NCI-H1436 (cell line): ENCODE measurements around the gene ABI1.
"Not testable (repeated sequence)": the region's sequence is repeated elsewhere in the genome, so short reads cannot be mapped to it uniquely, and the experiment has no call there.

Experiments used
- DNase-seq: peaks from one replicate; lab custom pipeline; 2025; lab: John Stamatoyannopoulos, UW

ABI1 gene

DNA sequence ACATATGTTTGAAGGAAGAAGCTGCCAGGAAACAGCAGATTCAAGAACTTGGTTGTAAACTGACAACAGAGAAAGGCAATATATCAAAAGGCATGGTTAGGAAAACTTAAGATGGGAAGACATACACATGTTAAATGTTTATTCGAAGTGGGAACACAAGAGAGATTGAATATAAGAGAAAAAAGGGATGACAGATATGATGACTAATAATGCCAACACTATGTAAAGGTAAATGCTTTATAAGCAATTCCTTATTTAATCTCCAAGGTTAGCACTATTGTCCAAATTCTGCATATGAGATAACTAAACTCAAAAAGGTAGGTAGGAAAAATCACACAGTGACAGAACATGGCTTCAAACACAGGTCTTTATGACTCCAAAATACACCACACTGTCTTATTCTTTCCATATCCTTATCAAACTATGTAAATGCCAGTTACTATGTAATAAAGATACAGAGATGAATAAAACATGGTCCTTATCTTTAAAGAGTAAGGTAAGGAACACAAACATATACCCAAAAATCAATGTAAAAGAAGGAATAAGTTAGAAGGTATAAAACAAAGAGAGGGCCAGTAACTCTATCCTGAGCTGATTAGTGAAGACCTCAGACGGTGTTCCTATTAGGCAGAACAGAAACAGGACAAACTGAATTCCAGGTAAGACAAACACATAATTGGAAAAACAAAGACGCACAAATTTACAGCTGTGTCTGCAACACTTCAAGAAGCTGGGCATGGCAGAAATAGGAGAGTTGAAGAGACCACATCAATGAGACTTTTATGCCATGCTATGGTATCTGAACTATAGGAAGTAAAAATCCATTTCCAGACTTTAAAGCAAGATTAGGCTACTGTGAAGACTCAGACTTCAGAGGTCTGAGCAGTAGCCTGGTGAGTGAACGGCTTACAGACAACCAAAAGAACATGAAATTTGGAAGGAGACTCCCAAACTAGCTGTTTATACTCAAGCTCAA is 56.1 kb downstream of the ABI1 start:
- DNase-seq, result no peak

DNA sequence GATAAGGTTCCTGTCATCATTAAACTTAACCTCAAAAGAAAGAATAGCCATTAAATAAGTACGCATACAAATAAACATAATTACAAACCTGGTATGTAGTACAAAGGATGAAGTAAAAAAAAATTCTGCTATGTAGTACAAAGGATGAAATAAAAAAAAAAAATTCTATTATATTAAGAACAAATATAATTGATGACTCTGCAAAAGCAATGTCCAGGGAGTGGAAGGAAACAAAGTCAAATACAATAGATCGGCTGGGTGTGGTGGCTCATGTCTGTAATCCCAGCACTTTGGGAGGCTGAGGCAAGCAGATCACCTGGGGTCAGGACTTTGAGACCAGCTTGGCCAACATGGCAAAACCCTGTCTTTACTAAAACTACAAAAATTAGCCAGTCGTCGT is 56.9 kb downstream of the ABI1 start:
- no peak for DNase-seq

DNA sequence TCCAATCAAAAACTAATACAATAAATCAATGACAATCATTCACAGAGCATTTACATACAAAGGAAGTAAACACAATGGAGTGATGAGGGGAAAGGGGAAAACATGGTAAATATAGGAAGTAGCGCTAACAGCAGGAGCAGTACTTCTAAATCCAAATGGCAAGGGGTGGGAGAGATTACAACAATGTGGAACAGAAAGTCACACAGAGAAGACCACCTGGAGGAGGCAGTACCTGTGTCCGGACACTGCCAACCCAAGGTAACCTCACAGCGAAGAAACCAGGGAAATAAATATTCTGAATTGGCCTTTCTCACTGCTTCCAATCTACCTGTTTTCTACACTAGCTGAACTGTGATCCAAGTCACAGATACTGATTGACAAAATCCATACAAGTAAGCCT is 58.2 kb downstream of the ABI1 start:
- DNase-seq, result no peak

DNA sequence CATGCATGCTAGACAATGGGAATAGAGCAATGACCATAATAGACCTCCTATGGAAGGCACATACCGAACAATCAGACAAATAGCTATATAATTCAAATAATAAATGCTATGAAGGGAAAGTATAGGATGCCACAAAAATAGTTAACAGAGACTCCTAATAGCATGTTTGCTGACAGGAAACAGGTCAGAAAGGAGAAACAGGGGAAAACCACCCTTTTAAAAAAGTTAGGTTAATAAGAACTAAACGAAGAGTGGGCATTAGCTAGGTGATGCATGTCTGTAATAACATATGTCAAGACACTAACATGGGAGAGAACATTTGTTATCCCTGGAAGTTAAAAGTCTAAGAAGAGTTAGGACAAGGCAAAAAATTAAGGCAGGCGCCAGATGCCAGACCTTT is 58.9 kb downstream of the ABI1 start:
- no peak for DNase-seq

DNA sequence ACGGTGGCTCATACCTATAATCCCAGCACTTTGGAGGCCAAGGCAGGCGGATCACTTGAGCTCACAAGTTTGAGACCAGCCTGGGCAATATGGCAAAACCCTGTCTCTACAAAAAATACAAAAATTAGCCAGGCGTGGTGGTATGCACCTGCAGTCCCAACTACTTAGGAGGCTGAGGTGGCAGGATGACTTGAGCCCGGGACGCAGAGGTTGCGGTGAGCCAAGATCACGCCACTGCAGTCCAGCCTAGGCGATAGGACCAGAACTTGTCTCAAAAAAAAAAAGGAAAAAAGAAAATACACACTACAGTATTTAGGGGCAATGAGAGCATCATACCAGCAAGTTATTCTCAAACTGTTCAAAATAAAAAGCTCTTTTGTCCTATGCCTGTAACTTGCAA is 59.5 kb downstream of the ABI1 start:
- no peak for DNase-seq

DNA sequence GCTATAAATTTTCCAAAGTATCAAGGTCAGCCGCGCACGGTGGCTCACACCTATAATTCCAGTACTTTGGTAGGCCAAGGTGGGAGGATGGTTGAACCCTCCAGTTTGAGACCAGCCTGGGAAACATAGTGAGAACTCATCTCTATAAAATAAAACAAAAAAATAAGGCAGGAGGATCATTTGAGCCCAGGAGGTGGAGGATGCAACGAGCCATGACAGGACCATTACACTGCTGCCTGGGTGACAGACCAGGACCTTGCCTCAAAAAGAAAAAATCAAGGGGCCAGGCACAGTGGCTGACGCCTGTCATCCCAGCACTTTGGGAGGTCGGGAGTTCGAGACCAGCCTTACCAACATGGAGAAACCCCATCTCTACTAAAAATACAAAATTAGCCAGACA is 60.3 kb downstream of the ABI1 start:
- DNase-seq, result no peak

DNA sequence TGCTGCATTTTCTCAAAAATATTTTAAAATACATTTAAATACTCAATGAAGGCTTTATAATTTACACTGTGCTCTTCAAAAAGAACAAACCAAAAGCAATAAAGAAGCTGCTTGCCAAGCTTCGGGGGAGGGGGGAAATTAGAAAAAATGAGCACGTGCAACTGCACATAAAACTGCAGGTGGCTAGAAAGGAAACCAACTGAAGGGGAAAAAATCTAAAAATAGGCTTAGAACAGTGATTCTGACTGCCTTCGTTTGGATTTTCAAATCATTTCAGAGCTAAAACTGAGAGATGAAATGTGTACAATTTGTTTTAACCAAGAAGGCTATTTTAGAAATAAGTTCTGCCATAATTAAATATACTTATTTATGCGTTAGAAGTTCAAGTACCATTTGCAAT is 61.4 kb downstream of the ABI1 start:
- no peak for DNase-seq

DNA sequence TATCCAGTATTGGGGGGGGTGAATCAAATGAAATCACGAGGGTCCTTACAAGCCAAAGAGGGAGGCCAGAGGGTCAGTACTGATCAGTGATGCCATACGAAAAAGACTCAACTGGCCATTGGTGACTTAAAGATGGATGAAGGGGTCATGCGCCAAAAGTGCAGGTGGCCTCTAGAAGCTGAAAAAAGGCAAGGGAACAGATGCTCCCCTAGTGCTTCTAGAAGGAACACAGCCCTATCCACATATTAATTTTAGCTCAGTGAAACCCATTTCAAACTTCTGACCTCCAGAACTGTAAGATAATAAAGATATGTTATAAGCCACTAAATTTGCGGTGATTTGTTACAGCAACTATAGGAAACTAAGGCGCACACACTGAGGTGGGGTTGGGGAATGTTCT is 62.5 kb downstream of the ABI1 start:
- no peak for DNase-seq

DNA sequence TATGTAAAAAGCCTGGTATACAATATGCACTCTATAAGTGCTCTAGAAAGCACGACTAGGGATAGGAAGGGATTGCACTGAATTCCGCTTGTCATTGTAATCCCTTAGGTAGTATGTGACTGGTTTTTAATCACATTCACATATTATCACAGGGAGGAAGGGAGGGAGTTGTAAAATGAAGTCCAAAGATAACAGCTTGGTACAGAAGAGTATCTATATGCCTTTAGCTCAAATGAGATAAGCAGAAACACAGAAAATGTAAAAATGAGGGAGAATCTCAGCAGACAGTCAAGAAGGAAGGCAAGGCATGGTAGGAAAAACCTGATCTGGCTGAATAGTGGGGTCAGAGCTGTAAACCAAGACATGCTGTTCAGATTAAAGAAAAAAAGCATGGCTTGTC is 63.4 kb downstream of the ABI1 start:
- no peak for DNase-seq

DNA sequence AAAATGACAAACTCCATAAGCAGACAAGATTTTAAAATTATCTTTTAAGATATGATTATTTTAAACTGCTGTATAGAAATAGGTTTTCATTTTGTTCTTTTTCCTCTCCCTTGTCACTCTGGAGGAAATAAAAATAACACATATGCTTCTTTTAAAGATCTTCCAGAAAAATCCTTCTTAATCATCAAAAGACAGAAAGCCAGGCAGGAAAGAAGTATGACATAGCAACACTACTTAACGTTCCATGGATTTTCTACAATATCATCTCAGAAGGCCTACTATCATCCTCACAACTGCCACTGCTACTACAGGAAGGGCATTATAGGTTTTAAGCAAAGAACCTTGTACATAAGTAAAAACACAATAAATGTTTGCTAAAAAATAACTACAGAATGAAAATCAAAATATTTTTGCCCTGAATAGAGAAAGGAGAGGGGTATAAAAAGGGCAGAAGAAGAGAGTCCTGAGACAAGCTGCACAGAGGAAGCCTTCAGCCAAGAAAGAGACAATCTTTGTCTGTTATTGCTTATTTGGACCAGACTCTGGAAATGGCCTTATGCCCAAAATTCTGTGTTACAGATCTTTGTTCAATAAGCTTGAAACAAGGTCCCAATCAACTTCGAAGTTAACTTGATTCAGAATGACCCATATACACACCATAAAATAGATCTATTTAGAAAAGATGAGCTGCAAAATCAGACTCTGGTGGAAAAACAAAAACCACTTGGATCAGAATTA is 67.8 kb downstream of the ABI1 start:
- DNase-seq, result no peak

DNA sequence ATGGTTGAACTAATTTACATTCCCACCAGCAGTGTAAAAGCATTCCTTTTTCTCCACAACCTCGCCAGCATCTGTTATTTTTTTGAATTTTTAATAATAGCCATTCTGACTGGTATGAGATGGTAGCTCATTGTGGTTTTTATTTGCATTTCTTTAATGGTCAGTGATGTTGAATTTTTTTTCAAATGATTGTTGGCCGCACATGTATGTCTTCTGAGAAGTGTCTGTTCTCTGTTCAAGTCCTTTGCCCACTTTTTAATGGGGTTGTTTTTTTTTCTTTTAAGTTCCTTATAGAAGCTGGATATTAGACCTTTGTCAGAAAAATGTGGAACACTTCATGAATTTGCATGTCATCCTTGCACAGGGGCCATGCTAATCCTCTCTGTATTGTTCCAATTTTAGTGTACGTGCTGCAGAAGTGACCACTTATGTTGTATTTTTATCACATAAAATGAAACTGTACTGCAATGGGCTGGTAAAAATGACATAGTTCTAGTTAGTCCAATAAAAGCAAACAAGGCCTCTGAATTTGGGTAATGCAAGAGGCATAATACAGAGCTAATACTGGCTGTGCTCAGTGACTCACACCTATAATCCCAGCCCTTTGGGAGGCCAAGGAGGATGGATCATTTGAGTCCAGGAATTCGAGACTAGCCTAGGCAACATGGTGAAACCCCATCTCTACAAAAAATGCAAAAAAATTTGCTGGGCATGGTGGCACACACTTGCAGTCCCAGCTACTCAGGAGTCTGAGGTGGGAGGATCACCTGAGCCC is 70.3 kb downstream of the ABI1 start:
- DNase-seq, result no peak

DNA sequence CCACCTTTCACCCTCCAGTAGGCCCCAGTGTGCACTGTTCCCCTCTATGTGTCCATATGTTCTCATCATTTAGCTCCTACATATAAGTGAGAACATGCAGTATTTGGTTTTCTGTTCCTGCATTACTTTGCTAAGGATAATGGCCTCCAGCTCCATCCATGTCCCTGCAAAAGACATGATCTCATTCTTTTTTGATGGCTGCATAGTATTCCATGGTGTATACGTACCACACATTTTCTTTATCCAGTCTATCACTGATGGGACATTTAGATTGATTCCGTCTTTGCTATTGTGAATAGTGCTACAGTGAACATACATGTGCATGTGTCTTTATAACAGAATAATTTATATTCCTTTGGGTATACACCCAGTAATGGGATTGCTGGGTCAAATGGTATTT is 71.0 kb downstream of the ABI1 start:
- not testable (repeated sequence) for DNase-seq

DNA sequence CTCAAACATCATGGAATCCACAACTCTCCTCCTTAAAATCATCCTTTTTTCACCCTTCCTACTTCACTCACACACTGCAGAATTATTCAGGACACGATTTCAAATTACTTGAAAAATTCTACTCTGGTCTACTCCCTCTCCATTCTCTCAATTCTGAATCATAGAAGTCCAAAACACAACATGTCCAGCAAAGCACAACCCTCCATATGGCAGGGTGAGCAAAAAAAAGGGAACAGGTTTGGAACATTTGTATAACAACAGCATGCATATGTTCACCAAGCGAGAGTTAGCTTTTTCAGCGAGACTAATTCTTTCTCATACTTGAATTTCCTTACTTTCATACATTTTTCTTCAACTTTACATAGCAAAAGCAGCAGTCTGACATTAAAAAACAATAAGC is 73.4 kb downstream of the ABI1 start:
- no peak for DNase-seq

DNA sequence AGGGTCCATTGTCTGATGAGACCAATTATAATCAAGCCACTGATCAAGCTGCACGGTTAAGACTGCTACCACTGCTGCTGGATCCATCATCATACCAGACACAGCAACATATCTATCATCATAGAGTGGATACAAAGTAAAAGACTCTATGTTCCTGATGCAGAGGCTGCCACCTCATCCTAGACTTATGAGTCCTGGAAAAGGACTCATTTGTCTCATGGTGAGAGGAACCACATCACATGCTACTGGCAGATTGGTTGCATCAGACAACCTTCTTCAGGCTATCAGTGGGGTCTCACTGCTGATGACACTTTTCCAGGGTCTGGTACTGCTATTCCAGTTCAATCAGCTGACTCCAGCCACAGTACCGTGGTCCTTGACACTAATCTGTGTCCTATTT is 79.0 kb downstream of the ABI1 start:
- no peak for DNase-seq

DNA sequence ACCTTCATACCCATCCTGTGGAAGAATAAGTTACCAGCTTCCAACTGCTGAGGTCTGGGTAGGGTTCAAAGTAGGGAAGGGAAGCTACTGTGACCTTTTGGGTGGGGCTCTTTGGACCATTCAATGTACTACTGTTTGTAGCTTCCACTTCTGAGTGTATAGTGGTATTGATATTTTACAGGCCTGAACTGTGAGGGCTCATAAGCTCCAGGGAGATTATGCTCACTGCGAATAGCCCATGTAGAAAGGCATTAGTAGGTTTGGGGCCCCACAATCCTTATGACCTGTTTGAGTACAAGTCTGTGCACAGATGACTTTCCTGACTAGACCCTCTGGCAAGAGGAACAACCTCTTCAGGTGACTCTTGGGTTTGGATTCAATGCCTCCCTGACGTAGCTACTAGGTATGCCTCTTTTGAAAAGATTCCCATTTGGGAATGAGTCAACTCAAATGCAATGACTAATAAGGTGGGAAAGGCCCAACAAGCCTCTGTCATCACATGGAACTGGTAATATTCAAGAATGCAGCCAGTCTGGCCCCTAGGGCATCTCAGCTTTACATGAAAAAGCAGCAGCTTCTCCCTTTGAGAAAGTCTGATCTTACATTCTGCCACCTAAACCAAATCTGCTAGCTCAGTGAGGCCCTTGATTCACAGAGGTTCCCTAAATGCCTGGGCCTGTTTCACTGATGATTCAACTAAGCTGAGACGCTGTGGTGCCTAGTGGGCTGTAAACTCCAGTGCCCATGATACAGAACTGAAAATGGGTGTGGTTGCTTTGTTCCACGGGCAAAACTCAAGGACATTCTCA is 79.8 kb downstream of the ABI1 start:
- DNase-seq, result no peak

DNA sequence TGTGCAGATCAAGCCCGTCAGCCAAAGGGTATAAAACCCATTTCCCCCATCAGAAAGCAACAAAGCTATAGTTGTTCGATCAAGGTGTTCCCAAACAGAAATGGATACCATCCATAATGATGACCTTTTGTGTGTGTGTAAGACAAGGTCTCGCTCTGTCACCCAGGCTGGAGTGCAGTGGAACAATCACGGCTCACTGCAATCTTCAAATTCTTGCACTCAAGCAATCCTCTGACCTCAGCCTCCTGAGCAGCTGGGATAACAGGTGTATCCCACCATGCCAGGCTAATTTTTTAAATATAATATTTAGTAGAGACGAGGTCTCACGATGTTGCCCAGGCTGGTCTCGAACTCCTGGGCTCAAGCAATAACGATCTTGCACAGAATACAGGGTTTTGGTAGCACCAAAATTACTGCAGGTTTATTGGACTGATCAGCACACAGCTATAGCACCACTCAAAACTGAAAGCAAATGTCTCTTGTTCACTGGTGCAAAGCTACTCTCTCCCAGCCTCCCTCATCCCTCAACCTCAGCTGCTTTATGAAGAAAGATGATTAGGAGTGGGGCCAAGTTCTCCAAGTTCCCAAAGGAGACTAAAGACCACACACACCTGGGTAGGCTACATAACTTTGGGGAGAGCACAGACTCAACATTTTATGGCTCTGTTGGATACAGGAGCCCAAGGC is 80.5 kb downstream of the ABI1 start:
- DNase-seq, result no peak

DNA sequence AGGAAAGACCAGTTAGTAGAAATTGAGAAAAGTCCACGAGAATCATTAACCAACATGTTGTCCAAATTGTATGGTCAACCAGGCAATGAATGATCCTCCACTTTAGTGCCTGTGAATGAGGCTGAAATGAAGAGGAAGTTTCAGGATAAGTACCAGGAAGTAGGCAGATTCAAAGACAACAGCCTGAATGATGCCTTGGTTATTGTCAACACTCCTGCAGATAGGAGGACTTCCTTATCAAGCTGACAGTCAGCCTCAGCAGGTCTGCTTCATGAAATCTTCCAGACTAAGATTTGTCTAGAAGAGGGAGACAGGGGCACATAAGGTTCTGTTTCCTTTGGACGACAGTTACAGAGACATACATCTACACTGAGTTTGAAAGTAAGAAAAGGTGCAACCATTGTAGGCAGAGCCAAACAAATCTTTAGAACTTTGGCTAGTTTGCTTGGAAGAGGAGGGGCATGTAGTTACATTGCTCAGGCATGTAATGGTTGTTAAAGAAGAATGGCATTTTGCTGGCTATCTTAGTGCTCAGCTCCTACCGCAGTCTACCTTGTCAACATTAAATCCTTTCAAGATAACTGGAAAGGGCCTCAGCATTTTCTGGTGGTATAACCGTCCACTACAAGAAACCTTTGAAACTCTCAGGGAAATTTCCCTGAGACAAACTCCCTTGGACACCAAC is 81.4 kb downstream of the ABI1 start:
- DNase-seq, result no peak

DNA sequence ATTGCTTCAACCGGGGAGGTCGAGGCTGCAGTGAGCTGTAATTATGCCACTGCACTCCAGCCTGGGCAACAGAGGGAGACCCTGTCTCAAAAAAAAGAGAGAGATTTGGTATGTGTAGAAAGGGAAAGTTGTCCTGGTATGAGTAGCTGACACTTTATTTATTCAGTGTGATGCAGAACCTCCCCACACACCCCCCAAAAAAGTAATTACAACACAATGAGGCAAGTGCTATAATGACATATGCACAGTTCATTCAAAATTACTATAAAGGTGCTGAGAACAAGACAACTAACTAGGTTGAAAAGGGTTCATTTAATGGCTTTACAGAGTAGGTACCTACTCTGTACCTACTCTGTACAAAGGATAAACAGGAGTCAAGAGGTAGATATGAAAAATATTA is 83.1 kb downstream of the ABI1 start:
- no peak for DNase-seq

DNA sequence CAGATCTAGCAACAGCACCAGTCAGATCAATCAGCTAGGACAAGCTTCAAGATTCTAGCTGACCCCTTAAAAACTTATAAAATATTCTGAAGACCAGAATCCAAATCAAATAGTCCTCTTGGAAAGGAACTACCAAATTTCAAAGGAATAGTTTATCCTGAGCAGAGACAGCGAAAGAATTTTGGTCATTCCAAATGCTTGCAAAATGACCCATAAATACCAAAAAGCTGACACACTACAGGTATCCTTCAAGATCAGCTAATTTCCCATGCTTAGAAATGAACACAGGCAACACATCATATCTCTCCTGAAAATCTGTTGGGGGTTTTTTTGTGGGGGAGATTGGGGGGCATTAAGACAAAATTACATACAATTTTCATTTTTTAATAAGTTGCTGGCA is 84.5 kb downstream of the ABI1 start:
- no peak for DNase-seq

DNA sequence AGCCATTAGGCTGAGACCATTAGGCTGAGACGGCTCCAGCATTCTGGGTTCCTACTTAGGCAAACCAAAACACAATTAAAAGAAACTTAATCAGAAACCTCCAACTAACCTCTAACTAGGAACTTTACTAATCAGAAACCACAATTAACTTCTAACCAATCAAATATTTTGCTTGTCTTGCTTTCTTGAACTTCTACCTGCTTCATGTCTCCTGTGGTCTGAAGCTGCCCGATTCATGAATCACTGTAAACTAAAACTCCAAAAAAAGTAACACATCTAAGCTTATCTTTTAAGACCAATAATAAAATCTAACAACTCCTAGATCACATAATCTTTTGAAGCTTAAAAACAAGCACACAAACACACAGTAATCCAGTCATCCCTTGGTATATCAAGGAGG is 87.1 kb downstream of the ABI1 start:
- no peak for DNase-seq

DNA sequence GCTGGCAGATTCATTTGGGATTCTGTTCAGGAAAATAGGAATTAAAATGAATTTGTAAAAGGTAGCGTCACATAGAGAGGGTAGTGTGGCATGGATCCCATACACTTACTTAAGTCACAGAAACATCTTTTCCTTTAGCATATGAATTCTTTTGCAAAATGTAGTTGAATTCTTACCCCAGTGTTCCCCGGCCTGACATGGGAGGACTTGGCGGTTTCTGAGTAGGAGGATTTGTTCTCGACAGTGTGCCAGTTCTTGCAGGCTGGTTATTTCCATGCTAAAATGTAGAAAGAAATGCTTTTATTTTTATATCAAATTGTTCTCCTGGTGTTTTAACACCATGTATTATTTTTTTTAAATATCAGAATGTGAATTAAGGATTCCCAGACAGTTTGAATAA is 90.7 kb downstream of the ABI1 start:
- DNase-seq, result no peak
